HG03439 (cell line): ENCODE results near the gene NGFR.

ENCODE experiments used
- ATAC-seq: cut with Tn5 transposase; IDR thresholded peaks from one replicate; pipeline ENCODE4 v1.9.1; 2021; ENCODE audit warnings: mild to moderate bottlenecking, moderate library complexity; ENCODE audit not compliant: unreplicated experiment

NGFR gene

DNA sequence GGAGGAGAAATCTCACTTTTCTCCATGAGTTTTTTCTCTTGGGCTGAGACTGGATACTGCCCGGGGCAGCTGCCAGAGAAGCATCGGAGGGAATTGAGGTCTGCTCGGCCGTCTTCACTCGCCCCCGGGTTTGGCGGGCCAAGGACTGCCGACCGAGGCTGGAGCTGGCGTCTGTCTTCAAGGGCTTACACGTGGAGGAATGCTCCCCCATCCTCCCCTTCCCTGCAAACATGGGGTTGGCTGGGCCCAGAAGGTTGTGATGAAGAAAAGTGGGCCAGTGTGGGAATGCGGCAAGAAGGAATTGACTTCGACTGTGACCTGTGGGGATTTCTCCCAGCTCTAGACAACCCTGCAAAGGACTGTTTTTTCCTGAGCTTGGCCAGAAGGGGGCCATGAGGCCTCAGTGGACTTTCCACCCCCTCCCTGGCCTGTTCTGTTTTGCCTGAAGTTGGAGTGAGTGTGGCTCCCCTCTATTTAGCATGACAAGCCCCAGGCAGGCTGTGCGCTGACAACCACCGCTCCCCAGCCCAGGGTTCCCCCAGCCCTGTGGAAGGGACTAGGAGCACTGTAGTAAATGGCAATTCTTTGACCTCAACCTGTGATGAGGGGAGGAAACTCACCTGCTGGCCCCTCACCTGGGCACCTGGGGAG, 19.1 kb downstream of the NGFR start:
- ATAC-seq, result no peak

DNA sequence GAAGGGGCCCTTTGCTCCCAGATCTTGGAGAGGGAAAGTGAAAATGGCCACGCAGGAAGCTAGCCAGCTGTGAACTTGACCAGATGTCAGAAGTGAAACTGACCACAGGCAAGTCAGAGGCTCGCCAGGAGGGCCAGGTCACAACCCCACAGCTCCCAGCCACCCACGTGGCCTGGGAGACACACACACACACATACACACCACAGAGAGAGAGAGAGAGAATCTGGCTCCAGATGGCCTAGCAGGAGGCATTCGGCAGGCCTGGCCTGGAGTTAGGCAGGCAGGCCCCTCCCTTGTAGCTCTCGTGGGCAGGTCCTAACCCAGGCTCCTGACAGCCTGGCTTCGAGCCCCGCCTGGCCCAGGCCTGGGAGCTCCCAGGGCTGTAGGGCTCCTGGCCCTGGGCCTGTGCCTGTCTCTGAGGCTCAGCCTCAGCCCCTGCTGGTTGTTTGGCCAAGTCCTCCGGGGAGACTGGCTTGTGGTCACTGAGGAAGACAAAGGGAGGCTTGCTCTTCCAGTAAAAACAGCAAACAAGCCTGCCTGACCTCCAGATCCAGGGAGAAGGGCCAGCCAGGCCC, 20.2 kb downstream of the NGFR start:
- no peak for ATAC-seq

DNA sequence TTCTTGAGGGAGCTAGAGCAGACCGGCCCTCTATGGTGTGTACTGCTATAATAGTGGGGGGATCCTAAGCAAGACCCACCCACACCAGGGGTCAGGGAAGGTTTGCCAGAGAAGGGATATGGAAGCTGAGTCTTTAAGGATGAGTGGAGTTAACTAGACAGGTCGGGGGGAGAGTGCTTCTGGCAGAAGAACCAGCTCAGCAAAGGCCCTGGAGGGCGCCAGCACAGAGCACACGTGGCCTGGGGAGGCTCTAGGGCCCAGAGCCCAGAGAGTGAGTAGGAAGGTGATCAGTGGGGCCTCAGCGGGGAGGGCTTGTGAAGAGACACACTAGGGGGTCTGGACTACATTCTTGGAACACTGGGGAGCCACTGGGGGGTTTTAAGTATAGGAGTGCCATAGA, 21.1 kb downstream of the NGFR start:
- ATAC-seq, result no peak

DNA sequence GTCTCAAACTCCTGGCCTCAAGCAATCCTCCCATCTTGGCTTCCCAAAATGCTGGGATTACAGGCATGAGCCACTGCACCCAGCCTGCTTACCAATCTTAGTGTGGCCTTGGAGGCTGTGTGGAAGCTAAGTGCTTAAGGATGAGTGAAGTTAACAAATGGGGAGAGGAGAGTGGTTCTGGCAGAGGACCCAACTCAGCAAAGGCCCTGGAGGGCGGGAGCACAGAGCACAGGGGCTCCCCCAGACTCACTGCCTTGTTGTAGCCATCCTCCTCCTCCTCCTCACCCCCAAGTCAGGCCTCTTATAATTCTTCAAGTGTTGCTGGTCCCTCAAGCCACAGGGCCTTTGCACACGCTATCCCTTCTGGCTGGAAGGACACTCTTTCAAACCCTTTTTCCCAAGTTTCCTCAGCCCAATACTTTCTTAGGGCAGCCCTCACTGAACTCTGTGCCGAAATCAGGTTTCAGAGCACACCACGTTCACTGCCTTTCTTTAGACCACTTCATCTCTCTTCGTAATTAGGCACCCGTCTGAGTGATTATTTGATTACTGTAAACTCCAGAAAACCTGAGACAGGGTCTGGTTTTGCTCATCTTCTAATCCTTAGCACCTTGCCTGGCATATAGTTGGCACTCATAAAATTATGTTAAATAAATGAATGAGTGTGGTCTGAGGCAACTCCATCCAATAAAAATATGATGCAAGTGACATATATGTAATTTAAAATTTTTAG, 23.4 kb downstream of the NGFR start:
- ATAC-seq, result no peak

DNA sequence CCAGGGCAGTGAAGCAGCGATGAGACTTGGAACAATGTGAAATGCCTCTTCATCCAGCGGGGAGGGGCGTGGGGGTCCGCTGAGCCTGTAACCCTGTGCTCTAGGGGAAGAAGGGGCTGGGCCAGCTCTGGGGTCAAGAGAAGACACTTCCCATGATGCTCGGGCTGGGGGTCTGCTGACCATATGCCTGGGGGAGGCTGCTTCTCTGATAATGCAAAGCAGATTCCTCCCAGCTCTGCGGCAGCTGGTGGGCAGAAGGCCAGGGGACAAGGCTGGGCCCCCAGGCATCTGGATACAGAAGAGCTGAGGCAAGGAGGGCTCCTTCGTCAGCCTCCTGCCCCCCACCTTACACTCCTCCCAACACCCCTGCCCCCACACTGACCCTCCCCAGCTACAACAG, 24.7 kb downstream of the NGFR start:
- no peak for ATAC-seq

DNA sequence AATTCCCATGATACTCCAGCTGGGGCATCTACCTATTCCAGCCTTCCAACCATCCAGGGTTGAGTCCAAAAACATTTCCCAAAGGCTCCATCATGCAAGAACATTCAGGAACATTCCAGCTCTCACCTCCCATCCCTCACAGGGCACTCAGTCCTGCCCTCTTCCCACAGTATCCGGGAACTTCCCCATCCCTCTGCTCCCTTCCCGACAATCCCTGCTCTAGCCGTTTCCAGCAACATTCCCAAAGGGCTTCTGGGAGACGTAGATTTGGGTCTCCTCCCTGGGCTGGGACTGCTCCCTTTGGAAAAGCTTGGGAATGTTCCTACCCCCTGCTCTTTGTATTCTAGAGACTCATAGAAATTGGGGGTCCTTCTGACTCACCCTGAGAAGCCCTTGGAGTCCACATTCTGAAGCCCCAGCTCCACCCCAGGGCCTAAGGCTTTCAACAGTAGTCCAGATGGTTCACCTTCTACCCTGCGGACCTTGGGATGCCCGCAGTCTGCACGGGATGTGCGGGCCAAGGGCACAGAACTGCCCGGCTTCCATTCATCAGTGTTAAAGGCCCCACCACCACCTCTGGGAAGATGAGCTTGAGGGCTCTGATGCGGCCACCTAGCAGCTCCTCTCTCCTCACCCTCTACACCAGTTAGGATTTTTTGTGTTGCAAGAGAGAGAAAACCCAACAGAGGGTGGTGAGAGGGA, 25.4 kb downstream of the NGFR start:
- ATAC-seq, result no peak

DNA sequence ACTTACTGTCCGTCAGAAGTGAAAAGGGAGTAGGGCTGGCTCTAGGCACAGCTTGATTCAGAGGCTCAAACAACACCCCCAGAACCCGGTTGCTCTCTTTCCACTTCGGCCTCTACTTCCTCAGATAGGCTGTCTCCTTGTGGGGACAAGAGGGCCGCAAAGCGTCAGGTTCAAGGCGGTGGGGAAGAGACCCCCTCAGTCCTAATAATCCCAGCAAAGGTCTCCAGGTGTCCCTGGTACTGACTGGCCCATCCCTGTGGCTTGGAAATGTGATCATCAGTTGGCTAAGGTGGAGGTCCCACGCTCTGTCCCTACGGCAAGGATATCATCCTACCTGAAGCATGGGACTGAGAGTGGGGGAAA, 26.0 kb downstream of the NGFR start:
- ATAC-seq, result no peak

DNA sequence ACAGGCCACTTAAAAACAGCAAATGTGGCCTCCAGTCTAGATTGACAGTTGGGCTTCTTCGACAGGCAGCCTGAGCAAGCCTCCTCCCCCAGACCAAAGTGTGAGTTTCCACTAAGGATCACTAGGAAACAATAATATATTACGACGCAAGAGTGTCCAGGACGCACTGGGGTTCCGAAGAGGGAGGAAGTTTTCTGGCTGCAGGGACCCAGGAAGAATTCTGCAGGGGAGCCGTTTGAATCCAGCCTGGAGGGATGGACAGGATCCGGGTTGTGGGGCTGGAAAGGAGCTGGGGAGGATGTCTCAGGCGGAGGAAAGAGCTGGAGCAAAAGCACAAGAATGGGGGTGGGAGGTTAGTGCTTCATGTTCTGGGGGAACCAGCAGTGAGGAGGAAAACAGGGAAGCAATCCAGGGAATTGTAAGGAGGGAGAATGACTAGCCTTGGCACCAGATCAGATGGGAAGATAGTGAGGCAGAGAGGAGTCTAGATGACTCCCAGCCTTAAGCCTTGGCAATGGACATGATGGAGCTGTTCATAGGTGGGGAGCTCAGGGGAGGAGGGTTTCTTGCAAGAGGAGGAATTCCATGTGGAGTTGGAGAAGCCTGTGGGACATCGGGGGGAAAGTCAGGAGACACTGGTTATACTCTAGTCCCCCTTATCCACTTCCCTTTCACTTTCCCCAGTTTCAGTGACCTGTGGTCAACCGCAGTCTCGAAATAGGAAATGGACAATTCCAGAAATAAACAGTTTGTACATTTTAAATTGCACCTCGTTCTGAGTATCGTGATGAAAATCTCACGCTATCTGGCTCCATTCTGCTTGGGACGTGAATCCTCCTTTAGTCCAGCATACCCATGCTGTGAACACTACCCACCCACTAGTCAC, 26.6 kb downstream of the NGFR start:
- no peak for ATAC-seq

DNA sequence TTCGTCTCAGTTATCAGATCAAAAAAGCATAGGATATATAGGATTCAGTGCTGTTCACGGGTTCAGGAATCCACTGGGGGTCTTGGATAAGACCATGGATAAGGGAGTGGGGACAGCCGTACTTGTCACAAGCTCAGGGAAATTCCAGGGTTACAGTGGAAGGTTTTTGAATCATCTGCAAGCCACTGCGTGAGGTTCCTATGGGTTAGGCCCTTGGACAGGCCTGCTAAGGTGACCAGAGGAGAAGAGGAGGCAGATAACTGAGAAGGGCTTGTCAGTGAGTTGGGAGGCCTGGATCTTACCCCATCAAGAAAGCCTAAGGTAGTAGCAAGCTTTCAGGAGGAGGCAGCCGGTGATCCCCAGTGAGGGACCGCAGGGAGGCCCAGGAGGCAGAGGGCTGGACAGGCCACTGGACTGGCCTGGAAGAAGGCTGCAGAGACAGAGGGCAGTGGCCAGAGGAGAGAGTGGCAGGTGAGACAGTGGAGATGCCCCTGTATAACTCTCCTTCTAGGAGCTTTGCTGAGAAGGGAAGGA, 27.3 kb downstream of the NGFR start:
- no peak for ATAC-seq

DNA sequence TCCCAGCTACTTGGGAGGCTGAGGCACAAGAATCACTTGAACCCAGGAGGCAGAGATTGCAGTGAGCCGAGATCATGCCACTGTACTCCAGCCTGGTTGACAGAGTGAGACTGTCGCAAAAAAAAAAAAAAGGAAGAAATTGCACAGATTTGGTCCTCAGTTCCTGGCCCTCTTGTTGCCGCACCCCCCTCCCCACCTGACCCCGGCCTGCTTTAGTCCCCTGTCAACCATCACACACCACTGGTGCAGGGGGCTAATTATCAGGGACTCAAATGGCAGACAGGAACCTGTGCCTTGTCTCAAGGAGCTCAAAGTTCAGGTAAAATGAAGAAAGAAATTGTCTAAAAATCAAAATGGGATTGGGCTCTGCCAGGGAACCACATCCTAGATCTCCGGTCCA, 28.1 kb downstream of the NGFR start:
- no peak for ATAC-seq

DNA sequence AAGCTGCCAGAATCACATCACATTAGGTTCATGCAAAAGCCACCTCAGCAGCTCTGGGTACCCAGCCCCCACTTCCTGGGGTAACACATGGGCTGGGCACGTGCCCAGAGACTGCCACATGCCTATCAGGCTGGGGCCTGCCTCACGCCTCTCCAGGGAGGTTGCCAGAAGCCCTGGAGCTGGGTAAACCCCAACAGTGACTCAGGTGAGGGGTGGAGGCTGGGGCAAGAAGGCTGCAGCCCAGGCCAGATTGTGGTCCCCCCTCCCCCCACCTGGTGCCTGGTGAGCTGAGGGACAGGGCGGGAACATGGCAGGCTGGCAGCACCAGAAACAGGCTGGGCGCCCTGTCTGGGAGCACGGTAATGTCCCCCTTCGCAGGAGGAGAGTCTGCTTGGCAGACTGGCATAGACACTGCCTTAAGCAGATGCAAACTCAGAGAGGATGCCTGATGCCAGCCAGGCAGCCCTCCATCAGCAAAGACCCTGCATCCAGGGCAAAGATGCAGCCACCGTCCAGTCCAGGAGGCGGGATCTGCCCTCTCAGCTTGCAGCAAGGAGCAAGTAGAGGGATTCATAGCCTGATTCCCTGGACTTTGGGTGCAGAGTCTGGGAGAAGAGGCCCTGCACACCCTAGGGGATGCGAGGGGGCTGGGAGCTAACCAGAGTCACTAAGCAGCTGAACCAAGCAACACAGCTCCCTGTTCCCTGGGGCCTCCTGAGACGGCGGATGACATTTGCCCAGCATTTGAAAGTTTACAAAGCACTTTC, 28.8 kb downstream of the NGFR start:
- no peak for ATAC-seq

DNA sequence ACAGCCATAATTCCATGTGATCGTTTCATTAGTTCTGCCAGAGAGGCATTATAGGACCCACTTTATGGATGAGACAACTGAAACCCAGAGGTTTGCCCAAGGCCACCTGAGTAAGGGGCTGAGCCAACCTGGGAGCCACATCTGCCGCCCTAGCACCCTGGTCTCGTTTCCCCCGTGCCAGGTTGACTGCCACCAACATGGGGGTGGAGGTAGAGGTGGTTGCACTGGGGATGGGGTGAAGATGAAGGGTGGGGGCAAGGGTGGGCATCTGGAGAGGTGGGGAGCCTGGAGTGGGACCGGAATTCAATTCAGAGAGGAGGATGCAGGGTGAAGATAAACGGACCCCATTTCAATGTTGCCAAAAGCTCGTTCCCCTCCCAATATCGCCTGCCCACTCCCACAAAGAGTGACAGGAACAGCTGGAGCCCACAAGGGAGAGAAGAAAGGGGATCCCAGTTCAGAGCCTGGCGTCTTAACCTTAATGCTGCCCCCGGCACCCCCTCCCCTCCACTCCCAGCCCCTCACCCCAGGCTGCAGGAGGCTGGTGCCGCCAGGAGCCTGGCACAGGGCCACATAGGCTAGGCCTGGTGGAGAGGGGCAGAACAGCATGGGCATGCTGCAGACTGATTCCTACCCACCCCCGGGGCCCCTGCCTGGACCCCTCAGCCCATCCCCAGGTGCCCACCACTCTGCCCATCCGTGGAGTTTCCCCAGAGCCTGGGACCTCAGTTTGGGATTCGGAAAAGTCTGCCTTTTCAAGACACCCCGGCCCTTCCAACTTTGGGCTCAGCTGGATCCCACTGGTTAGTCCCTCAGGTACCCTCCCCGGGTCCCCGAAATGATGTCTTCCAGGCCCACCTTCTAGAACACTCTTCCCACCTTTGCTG, 29.6 kb downstream of the NGFR start:
- no peak for ATAC-seq

DNA sequence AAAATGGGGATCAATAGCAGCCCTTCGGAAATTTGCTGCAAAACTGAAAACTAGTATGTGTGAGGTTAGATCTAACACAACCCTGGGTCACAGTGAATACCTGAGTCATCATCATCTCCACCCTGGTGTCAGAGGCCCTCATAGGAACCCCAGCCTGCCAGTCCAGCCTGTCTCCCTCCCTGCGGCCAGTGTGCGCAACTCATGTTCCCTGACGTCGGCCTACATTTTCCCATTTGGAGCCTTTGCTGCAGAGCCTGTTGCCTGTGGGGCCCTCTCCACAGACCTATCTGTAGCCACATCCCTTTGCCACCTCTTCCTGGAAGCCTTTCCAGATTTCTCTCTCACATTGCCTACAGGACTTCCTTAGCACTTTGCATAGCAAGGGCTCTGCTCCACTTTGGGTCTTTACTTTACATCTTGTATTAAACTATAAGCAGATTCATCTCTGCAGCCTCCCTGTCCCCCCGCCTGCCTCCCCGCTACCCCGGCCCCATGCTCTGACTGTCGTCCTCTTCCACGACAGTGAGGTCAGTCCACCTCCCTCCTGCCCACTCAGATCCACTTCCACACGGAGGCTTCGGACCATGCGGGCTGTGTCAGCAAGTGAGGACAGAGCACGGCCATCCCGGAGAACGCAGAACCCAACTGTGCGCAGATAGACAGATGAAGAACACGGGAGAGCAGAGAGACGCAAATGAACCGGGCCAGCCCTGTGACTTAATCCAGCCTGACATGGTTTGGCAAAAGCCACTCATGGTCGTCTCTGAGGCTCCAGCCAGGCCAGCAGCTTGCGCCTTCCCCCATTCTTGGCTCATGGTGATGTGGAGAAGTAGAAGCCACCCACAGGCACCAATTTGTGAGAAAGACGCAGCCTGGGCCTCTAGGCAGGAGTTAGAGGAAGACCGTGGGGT, 31.0 kb downstream of the NGFR start:
- no peak for ATAC-seq

DNA sequence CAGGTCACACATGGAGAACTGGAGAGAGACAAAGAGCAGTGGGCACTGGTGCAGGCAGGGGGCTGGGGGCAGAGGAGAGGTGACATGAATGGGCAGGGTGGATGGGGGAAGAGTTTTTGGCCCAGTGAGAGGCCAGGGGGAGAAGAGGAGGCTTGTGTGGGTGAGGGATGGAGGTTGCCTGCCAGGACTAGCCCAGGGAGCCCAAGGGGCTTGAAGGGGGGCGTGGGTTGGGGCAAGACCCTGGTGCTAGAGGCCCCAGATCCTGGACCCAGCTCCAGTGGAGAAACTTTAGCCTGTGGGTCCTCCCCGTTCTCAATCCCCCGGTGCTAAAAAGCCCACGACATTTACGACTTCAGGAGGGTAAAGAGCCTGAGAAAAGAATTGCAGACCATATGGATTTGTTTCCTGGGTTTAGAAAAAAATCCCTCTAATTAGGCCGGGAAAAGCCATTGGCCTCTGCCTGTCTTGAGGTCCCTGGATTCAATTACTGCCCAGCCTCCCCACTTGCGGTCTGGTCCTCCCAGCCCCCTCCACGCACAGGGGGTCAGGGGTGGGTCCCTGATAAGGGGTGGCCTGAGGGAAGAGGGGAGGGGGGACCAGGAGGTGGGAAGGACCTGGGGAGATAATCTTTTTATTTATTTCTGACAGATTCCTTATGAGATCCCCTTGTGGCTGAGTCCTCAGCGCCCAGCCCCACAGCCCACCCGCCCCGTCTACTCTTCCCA, 33.0 kb downstream of the NGFR start:
- ATAC-seq, result no peak

DNA sequence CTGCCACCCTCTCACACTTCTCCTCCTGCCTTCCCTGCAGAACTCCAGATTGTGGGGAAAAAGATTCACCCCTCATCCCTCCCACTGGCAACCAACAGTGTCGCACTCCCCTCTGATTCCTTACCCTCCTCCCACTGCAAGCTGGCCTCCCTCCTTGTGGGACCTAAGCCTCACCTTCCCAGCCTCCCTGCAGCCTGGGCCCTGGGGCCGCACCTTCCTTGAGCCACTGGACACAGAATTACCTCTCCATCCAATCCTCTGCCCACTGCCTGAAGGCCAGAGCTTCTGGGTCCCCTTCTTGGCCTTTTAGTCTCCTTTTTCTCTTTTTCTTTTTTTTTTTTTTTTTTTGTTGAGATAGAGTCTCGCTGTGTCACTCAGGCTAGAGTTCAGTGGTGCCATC, 33.9 kb downstream of the NGFR start:
- ATAC-seq, result no peak

DNA sequence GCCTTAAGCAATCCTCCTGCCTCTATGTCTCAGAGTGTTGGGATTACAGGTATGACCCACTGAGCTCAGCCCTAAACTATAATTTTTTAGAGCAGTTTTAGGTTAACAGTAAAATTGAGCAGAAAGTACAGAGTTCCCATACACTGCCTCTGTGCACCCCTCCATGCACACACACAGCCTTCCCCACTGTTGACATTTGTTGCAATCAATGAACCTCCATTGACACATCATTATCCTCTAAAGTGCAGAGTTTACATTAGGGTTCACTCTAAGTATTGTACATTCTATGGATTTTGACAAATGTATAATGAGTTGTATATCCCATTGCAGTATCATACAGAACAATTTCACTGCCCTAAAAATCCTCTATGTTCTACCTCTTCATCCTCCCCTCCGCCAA, 35.0 kb downstream of the NGFR start:
- no peak for ATAC-seq

DNA sequence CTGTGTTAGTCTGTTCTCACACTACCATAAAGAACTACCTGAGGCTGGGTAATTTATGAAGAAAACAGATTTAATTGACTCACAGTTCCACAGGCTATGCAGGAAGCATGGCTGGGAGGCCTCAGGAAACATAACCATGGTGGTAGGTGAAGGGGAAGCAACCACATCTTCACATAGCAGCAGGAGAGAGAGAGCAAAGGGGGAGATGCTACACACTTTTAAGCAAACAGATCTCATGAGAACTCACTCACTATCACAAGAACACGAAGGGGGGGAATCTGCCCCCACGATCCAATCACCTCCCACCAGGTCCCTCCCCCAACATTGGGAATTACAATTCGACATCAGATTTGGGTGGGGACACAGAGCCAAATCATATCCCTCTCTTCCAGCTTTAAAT, 48.8 kb downstream of the NGFR start:
- no peak for ATAC-seq
